ENCODE data around the gene ORAI2. TPM values are rescaled to one million over a fixed set of nuclear protein-coding genes. Genes with fewer than 3 reads are reported as not detected.

The ORAI2 gene
- total RNA-seq: 22.8 and 37.3 TPM in 2 replicates

GRCh38 chr7:102433219-102434038, at the start of gene ORAI2:
TSS of gene ORAI2 (plus strand) at chr7:102433575. CDS start at chr7:102438957, 5,382 bp downstream.

GRCh38 chr7:102395873-102396709, 37.3 kb upstream of the ORAI2 start, which contains the start of gene PRKRIP1:
TSS of gene PRKRIP1 (plus strand) at chr7:102396363. CDS start at chr7:102396412, 49 bp downstream.

GRCh38 chr7:102464577-102465280, 31.4 kb downstream of the ORAI2 start, which contains the start of the genes ALKBH4 and LRWD1:
TSS of gene ALKBH4 (minus strand) at chr7:102464863. CDS start at chr7:102464836, 27 bp downstream.
TSS of gene LRWD1 (plus strand) at chr7:102464984. CDS start at chr7:102465081, 97 bp downstream.

GRCh38 chr7:102478314-102479208, 45.2 kb downstream of the ORAI2 start, which contains the start of gene POLR2J:
TSS of gene POLR2J (minus strand) at chr7:102478922. CDS start at chr7:102478860, 62 bp downstream.

Other genes with a start within 250 kb of the ORAI2 start
- gene SH2B2, start 146.7 kb upstream of the ORAI2 start, total RNA-seq: 0.85 and 1.2 TPM in 2 replicates
- gene SPDYE6, start 77.1 kb upstream of the ORAI2 start, total RNA-seq: not detected in 2 replicates
- gene PRKRIP1, start 37.2 kb upstream of the ORAI2 start, total RNA-seq: 11.4 and 11.6 TPM in 2 replicates
- gene ALKBH4, start 31.3 kb downstream of the ORAI2 start, total RNA-seq: 10.0 and 10.9 TPM in 2 replicates
- 12.9 and 15.8 TPM in 2 replicates for gene LRWD1, start 31.4 kb downstream of the ORAI2 start, total RNA-seq
- gene POLR2J, start 45.3 kb downstream of the ORAI2 start, total RNA-seq: 39.7 and 40.0 TPM in 2 replicates
- 1.8 and 2.0 TPM in 2 replicates for gene RASA4B, start 84.2 kb downstream of the ORAI2 start, total RNA-seq
- 1.3 and 1.7 TPM in 2 replicates for gene UPK3BL2, start 110.1 kb downstream of the ORAI2 start, total RNA-seq
- gene SPDYE2, start 117.7 kb downstream of the ORAI2 start, total RNA-seq: not detected in 2 replicates
- 17.9 and 32.2 TPM in 2 replicates for gene POLR2J3, start 139.0 kb downstream of the ORAI2 start, total RNA-seq
- gene RASA4, start 183.2 kb downstream of the ORAI2 start, total RNA-seq: 7.0 and 10.6 TPM in 2 replicates
- gene UPK3BL1, start 209.2 kb downstream of the ORAI2 start, total RNA-seq: 5.5 and 12.9 TPM in 2 replicates
- gene SPDYE2B, start 216.7 kb downstream of the ORAI2 start, total RNA-seq: not detected in 2 replicates
- gene POLR2J2, start 238.1 kb downstream of the ORAI2 start, total RNA-seq: 2.1 and 3.9 TPM in 2 replicates

Measured in smooth muscle cell of bladder (primary cell).